ENCODE data around the gene LRRIQ3.

DNA sequence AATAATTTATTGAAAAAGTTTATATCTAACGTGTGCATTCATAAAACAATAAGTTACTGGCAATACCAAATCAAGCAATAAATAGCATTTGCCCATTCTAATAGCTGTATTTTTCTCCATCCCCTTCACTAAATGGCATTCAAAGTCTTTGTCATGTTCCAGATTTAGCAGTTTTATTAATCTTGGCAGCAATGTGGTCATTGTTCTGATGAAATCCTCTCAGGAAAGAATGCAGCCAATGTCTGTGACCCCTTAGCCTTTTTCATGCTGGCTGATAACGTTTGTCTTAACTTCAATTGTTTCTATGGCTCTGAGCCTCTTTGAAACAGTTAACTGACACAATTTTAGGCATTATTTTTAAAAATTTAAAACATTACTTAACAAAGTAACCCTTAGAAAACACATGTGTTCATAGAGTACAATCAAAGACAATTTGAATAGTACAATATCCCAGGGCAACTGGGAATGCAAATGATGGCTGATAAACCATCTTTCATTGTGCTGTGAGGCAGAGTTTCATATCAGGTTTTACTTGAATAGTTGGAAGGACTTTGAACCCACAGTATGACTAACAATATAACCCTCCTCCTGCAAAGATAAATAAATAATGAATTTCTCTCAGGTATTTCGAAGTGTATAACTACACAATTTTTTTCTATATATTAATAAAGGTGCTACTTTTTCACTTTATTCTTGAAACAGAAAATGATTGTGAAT is 217.5 kb downstream of the LRRIQ3 start:
- no peak for TF ChIP-seq POLR2A (IDR thresholded peaks at IDR 0.05)
- TF ChIP-seq, protein P1, sequence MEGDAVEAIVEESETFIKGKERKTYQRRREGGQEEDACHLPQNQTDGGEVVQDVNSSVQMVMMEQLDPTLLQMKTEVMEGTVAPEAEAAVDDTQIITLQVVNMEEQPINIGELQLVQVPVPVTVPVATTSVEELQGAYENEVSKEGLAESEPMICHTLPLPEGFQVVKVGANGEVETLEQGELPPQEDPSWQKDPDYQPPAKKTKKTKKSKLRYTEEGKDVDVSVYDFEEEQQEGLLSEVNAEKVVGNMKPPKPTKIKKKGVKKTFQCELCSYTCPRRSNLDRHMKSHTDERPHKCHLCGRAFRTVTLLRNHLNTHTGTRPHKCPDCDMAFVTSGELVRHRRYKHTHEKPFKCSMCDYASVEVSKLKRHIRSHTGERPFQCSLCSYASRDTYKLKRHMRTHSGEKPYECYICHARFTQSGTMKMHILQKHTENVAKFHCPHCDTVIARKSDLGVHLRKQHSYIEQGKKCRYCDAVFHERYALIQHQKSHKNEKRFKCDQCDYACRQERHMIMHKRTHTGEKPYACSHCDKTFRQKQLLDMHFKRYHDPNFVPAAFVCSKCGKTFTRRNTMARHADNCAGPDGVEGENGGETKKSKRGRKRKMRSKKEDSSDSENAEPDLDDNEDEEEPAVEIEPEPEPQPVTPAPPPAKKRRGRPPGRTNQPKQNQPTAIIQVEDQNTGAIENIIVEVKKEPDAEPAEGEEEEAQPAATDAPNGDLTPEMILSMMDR (IDR thresholded peaks at IDR 0.05), result no peak
